Gastrocnemius medialis (tissue), 4 donors: ENCODE results near the gene PAPSS2.

Experiments
- POLR2A ChIP-seq, 2 donors: fragments of 450-650 bp; IDR thresholded peaks; one replicate each; pipeline ENCODE4 v1.6.1; 2017; ENCODE audit warnings: antibody characterized with exemption in 2 of 2, mild to moderate bottlenecking in 2 of 2, moderate library complexity in 2 of 2
- TF ChIP-seq, protein P1 (sequence below), 5 experiments: fragments of 450-650 bp in 3 of 5; fragments of 200-600 bp in 2 of 5; sonication (generic) in 2 of 5; IDR thresholded peaks in 4 of 5; conservative IDR thresholded peaks in 1 of 5; 1 replicate in 4 of 5; 2 replicates in 1 of 5; pipeline ENCODE4 v1.5.1; 2016 to 2019; ENCODE audit warnings: antibody characterized with exemption in 5 of 5, mild to moderate bottlenecking in 3 of 5, moderate library complexity in 3 of 5

DNA sequence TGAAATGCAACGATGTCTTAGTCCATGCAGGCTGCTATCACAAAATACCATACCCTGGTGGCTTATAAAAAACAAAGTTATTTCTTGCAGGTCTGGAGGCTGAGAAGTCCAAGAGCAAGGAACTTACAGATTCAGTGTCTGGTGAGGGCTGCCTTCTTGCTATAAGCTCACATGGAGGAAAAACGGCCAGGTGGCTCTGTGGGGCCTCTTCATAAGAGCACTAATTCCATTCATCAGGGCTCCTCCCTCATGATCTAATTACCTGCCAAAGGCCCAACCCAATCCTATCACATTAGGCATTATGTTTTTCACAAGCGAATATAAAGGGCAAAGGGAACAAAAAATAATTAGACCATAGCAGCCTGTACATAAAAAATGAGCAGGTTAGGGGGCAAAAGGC lies 35.4 kb downstream of the PAPSS2 start:
- TF ChIP-seq, protein P1, sequence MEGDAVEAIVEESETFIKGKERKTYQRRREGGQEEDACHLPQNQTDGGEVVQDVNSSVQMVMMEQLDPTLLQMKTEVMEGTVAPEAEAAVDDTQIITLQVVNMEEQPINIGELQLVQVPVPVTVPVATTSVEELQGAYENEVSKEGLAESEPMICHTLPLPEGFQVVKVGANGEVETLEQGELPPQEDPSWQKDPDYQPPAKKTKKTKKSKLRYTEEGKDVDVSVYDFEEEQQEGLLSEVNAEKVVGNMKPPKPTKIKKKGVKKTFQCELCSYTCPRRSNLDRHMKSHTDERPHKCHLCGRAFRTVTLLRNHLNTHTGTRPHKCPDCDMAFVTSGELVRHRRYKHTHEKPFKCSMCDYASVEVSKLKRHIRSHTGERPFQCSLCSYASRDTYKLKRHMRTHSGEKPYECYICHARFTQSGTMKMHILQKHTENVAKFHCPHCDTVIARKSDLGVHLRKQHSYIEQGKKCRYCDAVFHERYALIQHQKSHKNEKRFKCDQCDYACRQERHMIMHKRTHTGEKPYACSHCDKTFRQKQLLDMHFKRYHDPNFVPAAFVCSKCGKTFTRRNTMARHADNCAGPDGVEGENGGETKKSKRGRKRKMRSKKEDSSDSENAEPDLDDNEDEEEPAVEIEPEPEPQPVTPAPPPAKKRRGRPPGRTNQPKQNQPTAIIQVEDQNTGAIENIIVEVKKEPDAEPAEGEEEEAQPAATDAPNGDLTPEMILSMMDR (IDR thresholded peaks at IDR 0.05 in 4 of 5, conservative IDR thresholded peaks at IDR 0.05 in 1 of 5): no peak
- TF ChIP-seq POLR2A (IDR thresholded peaks at IDR 0.05): no peak
